GM18505 (cell line): Measurements from ENCODE around the gene TNFRSF14.

Experiments
- ATAC-seq: cut with Tn5 transposase; IDR thresholded peaks from one replicate; pipeline ENCODE4 v1.9.1; 2021; ENCODE audit not compliant: unreplicated experiment
- POLR2A ChIP-seq: IDR thresholded peaks from 4 replicates; pipeline ENCODE4 v1.6.1; 2011; ENCODE audit warnings: borderline replicate concordance; ENCODE audit not compliant: insufficient read depth, insufficient read length; ENCODE audit errors: extremely low read depth

Gene TNFRSF14

DNA sequence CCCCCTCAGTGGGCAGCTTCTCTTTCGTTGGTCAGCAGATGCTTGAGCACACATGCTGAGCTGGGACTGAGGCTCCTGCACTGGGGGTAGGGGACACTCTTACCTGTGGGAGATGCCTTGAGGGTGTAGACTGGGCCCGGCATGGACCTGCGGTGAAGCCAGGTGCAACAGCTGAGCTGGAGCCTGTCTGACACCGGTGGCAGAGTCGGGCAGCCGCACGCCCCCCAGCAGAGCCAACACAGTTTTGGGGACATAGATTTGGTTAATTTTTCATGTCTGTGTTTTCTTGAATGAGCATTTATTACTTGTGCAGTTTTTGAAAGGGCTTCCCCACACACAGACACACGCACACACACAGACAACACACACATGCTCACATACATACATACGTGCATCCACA is 20.2 kb upstream of the TNFRSF14 start:
- ATAC-seq: no peak
- TF ChIP-seq POLR2A: no peak

DNA sequence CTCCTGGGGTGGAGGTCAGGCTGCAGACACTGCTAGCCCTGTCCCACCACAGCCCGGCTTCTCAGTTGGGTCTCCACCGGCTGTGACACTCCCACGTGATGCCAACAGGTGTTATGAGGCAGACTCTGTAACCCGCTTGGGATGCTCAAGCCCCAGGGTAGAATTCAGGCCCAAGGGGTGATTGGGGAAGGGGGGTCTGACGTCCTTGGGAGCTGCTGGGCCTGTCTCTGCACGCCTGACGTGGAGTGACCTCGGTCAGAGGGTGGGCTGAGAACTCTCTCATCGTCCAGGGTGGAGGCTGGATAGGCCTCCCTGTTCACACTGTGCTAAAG is 18.4 kb upstream of the TNFRSF14 start:
- ATAC-seq: no peak
- no peak for TF ChIP-seq POLR2A

GRCh38 chr1:2538376-2538775 is 17.8 kb upstream of the TNFRSF14 start:
- no peak for TF ChIP-seq POLR2A
- ATAC-seq: no peak

GRCh38 chr1:2538872-2539271 is 17.3 kb upstream of the TNFRSF14 start:
- no peak for ATAC-seq
- TF ChIP-seq POLR2A: no peak

DNA sequence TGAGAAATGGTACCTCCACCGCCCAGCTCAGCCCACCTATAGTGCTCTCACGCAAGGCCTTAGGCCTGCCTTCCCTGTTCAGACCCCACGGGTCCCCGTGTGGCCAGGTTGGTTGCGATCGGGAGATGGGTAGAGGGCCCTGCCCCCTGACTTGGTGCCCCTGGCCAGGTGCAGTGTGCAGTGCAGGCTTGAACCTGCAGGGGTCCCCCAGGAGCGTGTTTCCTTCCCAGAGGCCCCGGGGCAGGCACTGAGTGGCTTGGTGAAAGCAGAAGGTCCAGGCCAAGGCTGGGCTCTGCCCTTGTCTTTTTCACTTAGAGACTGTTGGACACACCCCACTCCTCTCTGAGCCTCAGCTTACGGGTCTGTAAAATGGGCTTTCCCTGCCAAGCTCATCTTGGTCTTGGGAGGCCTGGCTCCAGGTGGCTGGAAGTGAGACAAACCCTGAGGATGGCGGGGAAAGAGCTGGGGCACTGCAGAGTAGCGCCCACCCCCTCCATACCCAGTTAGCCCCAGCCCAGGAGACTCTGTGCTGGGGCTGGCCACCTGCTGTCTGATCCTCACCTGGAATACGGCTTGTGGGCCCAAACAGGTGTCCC is 16.8 kb upstream of the TNFRSF14 start:
- ATAC-seq: no peak
- no peak for TF ChIP-seq POLR2A

- TF ChIP-seq POLR2A: no peak
- ATAC-seq: no peak
Observed at GRCh38 chr1:2540816-2541492, 15.2 kb upstream of the TNFRSF14 start.

GRCh38 chr1:2541619-2542245 is 14.4 kb upstream of the TNFRSF14 start:
- TF ChIP-seq POLR2A: no peak
- ATAC-seq: no peak

- ATAC-seq: no peak
- TF ChIP-seq POLR2A: no peak
Observed at GRCh38 chr1:2542246-2542915, 13.8 kb upstream of the TNFRSF14 start.

GRCh38 chr1:2543543-2544092 is 12.6 kb upstream of the TNFRSF14 start:
- no peak for ATAC-seq
- no peak for TF ChIP-seq POLR2A

GRCh38 chr1:2544093-2544874 is 11.9 kb upstream of the TNFRSF14 start:
- TF ChIP-seq POLR2A: no peak
- ATAC-seq: no peak

GRCh38 chr1:2544875-2545640 is 11.1 kb upstream of the TNFRSF14 start:
- no peak for ATAC-seq
- no peak for TF ChIP-seq POLR2A

DNA sequence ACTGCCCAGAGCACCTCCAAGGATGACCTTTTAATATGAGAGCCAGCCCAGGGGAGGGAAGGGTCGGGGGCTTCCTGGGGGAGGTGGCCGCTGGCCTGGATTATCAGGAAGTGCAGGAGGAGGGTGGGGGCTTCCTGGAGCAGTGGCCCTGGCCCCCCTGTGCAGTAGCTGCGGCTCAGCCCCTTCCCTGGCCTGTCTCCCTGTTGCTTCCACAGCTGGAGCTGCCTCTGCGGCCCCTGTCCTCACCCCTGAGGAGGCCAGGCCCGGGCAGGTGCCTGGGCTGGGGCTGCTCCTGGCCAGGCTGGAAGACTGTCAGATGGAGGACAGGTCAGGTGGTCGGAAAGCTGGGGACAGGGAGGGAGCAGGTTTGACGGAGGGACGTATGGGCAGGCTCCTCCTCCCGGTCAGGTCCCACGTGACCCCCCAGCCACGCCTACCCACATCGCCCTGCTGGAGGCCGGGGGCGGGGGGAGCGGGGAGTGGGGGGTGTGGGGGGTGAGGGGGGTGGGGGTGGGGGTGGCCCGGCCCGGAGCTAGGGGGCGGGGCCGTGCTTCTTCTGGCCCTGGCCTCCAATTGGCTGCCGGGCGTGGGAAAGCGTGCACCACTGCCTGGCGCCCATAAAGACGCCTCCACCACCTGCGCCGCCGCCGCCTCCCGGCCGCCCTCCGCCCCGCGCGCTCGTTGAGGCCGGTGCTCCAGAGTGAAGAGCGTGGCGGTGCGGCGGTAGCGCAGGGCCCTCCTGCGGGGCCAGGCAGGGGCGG is 10.2 kb upstream of the TNFRSF14 start:
- ATAC-seq: peak; percentile 34
- peak; percentile 96 for TF ChIP-seq POLR2A

DNA sequence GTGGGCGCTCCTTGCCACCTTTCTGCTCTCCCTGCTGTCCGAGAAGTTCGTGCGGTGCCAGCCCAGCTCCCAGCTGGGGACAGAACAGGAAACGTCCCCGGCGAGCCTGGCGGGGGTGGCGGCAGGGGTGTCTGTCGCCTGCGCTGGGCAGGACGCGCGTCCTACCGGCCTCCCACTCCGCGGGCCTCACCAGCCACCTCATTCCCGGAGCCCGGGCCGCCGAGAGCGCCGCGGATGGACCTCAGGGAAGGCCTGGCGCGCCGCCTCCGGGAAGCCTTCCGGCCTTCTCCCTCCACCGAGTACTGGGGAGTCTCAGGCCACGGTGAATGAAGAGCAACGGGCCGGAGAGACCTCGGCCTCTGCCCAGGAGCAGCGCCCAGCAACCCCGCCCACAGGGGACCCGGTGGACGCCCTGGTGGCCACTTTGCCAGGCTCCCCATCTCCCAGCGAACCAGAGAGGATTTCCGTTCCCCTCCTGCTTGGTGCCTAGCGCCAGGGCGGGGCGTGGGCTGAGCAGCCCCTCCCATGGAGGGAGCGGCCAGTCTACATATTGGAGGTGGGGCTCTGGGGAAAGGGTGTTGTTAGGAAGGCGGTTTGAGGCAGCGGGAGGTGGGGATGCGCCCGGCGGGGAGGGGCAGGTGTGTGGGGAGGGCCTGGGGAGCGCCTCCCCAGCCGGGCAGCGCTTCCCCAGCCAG is 9.5 kb upstream of the TNFRSF14 start:
- TF ChIP-seq POLR2A: no peak
- ATAC-seq: peak; percentile 25
